Osteoblast (primary cell): Measurements from ENCODE around the gene FAM76A. TPM values are rescaled to one million over a fixed set of nuclear protein-coding genes. Genes with fewer than 3 reads are reported as not detected.
"Not testable (repeated sequence)": the region's sequence is repeated elsewhere in the genome, so short reads cannot be mapped to it uniquely, and the experiment has no call there.

Experiments
- DNase-seq: peaks from one replicate; pipeline ENCODE4 v3.0.0; 2011; ENCODE audit warnings: low spot score, mixed read lengths; ENCODE audit not compliant: insufficient read length; ENCODE audit errors: missing footprints
- H2AFZ ChIP-seq: 2 replicates; pipeline ENCODE4 v1.6.0; 2011; ENCODE audit warnings: mild to moderate bottlenecking, low read length
- H3K27ac ChIP-seq: 2 replicates; pipeline ENCODE4 v1.5.1; 2011; ENCODE audit warnings: mild to moderate bottlenecking, low read depth, low read length, moderate library complexity
- H3K27me3 ChIP-seq: 2 replicates; pipeline ENCODE4 v1.6.0; 2012; ENCODE audit warnings: mild to moderate bottlenecking, control low read depth, inconsistent platforms, low read length, moderate library complexity; ENCODE audit not compliant: insufficient read depth
- H3K36me3 ChIP-seq: 2 replicates; pipeline ENCODE4 v1.5.1; 2011; ENCODE audit warnings: mild to moderate bottlenecking, low read length, control low read depth, moderate library complexity; ENCODE audit not compliant: insufficient read depth
- H3K4me1 ChIP-seq: 2 replicates; pipeline ENCODE4 v1.5.1; 2011; ENCODE audit warnings: mild to moderate bottlenecking, low read length, control low read depth, moderate library complexity; ENCODE audit not compliant: insufficient read depth
- H3K4me2 ChIP-seq: 2 replicates; pipeline ENCODE4 v1.6.0; 2011; ENCODE audit warnings: mild to moderate bottlenecking, low read length; ENCODE audit not compliant: insufficient read depth
- H3K4me3 ChIP-seq: fragments of 200-600 bp; sonication (generic); 3 replicates; pipeline ENCODE4 v1.5.1; 2012; ENCODE audit warnings: mild to moderate bottlenecking, low read length, inconsistent platforms; ENCODE audit not compliant: insufficient read depth
- H3K79me2 ChIP-seq: 2 replicates; pipeline ENCODE4 v1.6.0; 2012; ENCODE audit warnings: mild to moderate bottlenecking, low read length, control low read depth, inconsistent platforms; ENCODE audit not compliant: insufficient read depth
- H3K9me3 ChIP-seq: 2 replicates; pipeline ENCODE4 v1.5.1; 2011; ENCODE audit warnings: low read depth, low read length, control low read depth
- H4K20me1 ChIP-seq: 2 replicates; pipeline ENCODE4 v1.6.0; 2012; ENCODE audit warnings: mild to moderate bottlenecking, low read length, control low read depth; ENCODE audit not compliant: insufficient read depth
- CTCF ChIP-seq: IDR thresholded peaks from 2 replicates; pipeline ENCODE4 v1.5.1; 2011; ENCODE audit warnings: mild to moderate bottlenecking, low read depth, low read length, moderate library complexity; ENCODE audit errors: extremely low read depth
- total RNA-seq: library from RNA; depleted of rRNA; stranded (reverse); fragments of >200 nt; gene quantifications from 2 replicates; pipeline ENCODE4 v1.2.3, GENCODE V29; 2012

The FAM76A gene
- total RNA-seq, 1 donor = 22.8 TPM

- Histone ChIP-seq H3K9me3 (no peaks in the 10 kb centered on the region), H2AFZ (peak overlapping the region; percentile 52), H3K27me3 (peaks cover 2% of the 10 kb centered on the region), H3K4me2 (peak overlapping the region; percentile 69), H3K4me3 (peak overlapping the region; percentile 41), H4K20me1 (no peaks in the 10 kb centered on the region), H3K36me3 (no peaks in the 10 kb centered on the region), H3K79me2 (no peaks in the 10 kb centered on the region), H3K27ac (peak overlapping the region; percentile 6), H3K4me1 (peaks cover 12% of the 10 kb centered on the region)
- no peak for DNase-seq
- no peak for TF ChIP-seq CTCF
These were observed 36.2 kb upstream of the FAM76A start for GRCh38 chr1:27689423-27690173.

GRCh38 chr1:27690183-27690582, 35.6 kb upstream of the FAM76A start:
- Histone ChIP-seq H3K4me3 (no peak overlapping the region), H4K20me1 (no peaks in the 10 kb centered on the region), H3K27me3 (peaks cover 2% of the 10 kb centered on the region), H3K27ac (peak overlapping the region; percentile 6), H3K9me3 (no peaks in the 10 kb centered on the region), H3K4me2 (peak overlapping the region; percentile 69), H3K79me2 (no peaks in the 10 kb centered on the region), H3K4me1 (peaks cover 12% of the 10 kb centered on the region), H2AFZ (peak overlapping the region; percentile 40), H3K36me3 (no peaks in the 10 kb centered on the region)
- no peak for TF ChIP-seq CTCF
- DNase-seq = no peak

- H4K20me1 ChIP-seq, DNase-seq, H3K27ac ChIP-seq: not testable (repeated sequence)
These were observed 28.9 kb upstream of the FAM76A start for GRCh38 chr1:27696835-27697234.

GRCh38 chr1:27704958-27705357, 20.8 kb upstream of the FAM76A start:
- Histone ChIP-seq H4K20me1 (no peaks in the 10 kb centered on the region), H3K4me3 (no peak overlapping the region), H3K27me3 (peaks cover 5% of the 10 kb centered on the region), H3K4me1 (no peaks in the 10 kb centered on the region), H3K4me2 (no peak overlapping the region), H2AFZ (no peak overlapping the region), H3K27ac (no peak overlapping the region), H3K36me3 (no peaks in the 10 kb centered on the region), H3K79me2 (no peaks in the 10 kb centered on the region), H3K9me3 (no peaks in the 10 kb centered on the region)
- DNase-seq = no peak
- TF ChIP-seq CTCF = no peak

More at GRCh38 chr1:27696835-27697234, 28.9 kb upstream of the FAM76A start:
- not testable (repeated sequence) for H3K4me2 ChIP-seq, H3K27me3 ChIP-seq, H3K9me3 ChIP-seq, H3K4me1 ChIP-seq, H2AFZ ChIP-seq, H3K79me2 ChIP-seq, H3K36me3 ChIP-seq, H3K4me3 ChIP-seq
